ENCODE data around the gene CSTF2T. TPM values are rescaled to one million over a fixed set of nuclear protein-coding genes. Genes with fewer than 3 reads are reported as not detected.

The CSTF2T gene
- total and polyA plus RNA-seq, 10 donors: 12.2 to 37.1 (median 29.9) TPM

GRCh38 chr10:51668336-51668689 is 31.1 kb downstream of the CSTF2T start:
- no peak for DNase-seq
- Histone ChIP-seq H3K27me3 (replicated peaks in 1 of 7) (no peaks in the 10 kb centered on the region), H3K4me1 (peaks cover 0 to 6% (median 0%) of the 10 kb centered on the region in 6 donors), H3K4me3 (no peak overlapping the region), H3K9me3 (peaks cover 0 to 14% (median 7%) of the 10 kb centered on the region in 8 donors), H3K36me3 (no peaks in the 10 kb centered on the region), H3K27ac (no peak overlapping the region)
- TF ChIP-seq POLR2A (IDR thresholded peaks at IDR 0.05) (no peak), CTCF (IDR thresholded peaks at IDR 0.05 in 8 of 11, conservative IDR thresholded peaks at IDR 0.05 in 3 of 11) (no peak), POLR2AphosphoS5 (IDR thresholded peaks at IDR 0.05) (no peak)
- intact Hi-C loops (cut with DNase I; ENCODE audit: low total_unique reads): loop anchor here (10.0 kb wide), 1 partner anchor 56 kb away; no protein-coding TSS in a partner anchor

DNA sequence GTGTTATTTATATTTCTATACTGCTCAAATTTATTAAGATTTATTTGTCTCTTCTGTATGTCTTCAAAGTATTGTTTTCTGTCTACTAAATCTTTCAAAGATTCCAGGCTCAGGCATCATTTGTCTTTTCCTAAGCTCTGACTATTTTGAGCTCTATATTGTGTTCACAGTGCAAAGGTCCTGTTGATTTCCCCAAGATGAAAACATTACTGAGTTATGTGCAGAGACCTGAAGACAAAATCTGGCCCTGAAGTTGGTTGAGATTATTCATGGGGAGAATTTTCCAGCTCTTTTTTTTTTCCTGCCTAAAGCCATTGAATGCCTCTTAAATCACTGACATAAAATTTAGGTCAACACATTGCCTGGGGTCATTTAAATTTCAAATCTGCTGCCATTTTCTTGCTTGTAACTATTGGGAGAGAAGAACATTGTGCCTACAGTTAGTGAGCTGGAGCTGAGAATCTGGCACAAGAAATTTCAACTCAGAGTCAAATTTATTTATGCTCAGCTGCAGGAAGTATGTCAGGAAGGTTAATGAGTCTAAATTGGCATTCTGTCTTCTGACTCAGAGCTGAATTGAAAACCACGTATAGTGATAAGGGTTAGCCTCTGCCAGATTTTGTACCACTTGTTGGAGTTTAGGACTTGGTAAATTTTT is 31.6 kb downstream of the CSTF2T start:
- no peaks in the 10 kb centered on the region for H3K27me3 ChIP-seq (replicated peaks in 1 of 7)
- H3K27ac ChIP-seq: no peak overlapping the region
- no peak for DNase-seq
- 0 to 8% (median 5%) methylated on average over 1 of the region's 1 CpG for WGBS, 5 donors
- intact Hi-C loops (cut with DNase I; ENCODE audit: low total_unique reads): loop anchor here (10.0 kb wide), 1 partner anchor 57 kb away; no protein-coding TSS in a partner anchor
- H3K36me3 ChIP-seq: no peaks in the 10 kb centered on the region
- peaks cover 0 to 14% (median 7%) of the 10 kb centered on the region in 8 donors for H3K9me3 ChIP-seq
- no peak overlapping the region for H3K4me3 ChIP-seq
- TF ChIP-seq POLR2A (IDR thresholded peaks at IDR 0.05) (no peak), CTCF (IDR thresholded peaks at IDR 0.05 in 8 of 11, conservative IDR thresholded peaks at IDR 0.05 in 3 of 11) (no peak), POLR2AphosphoS5 (IDR thresholded peaks at IDR 0.05) (no peak)
- H3K4me1 ChIP-seq: peaks cover 0 to 6% (median 0%) of the 10 kb centered on the region in 6 donors

DNA sequence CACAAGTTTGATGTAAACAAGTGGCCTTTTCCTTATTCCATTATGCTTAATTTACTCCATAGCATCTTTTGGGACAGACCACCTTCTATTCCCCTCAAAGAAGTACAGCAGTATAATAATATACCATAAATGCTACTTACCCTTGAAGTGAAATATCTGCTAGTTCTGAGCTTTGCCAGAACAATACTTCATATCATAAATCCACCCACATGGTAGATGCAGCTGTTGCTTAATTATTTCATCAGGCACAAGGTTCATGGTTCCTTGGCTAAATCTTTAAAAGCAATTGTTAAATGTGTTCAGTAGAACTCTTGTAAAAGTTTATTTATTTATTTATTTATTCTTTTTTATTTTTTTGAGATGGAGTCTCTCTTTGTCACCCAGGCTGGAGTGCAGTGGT is 32.9 kb downstream of the CSTF2T start:
- no peak overlapping the region for H3K27ac ChIP-seq
- intact Hi-C loops (cut with DNase I; ENCODE audit: low total_unique reads): loop anchor here (10.0 kb wide), 1 partner anchor 58 kb away; no protein-coding TSS in a partner anchor
- H3K36me3 ChIP-seq: no peaks in the 10 kb centered on the region
- no peak for TF ChIP-seq POLR2AphosphoS5 (IDR thresholded peaks at IDR 0.05)
- TF ChIP-seq CTCF (IDR thresholded peaks at IDR 0.05 in 8 of 11, conservative IDR thresholded peaks at IDR 0.05 in 3 of 11): no peak
- TF ChIP-seq POLR2A (IDR thresholded peaks at IDR 0.05): no peak
- no peaks in the 10 kb centered on the region for H3K27me3 ChIP-seq (replicated peaks in 1 of 7)
- peaks cover 0 to 2% (median 0%) of the 10 kb centered on the region in 8 donors for H3K9me3 ChIP-seq
- H3K4me3 ChIP-seq: no peak overlapping the region
- peaks cover 0 to 6% (median 0%) of the 10 kb centered on the region in 6 donors for H3K4me1 ChIP-seq
- DNase-seq: no peak

DNA sequence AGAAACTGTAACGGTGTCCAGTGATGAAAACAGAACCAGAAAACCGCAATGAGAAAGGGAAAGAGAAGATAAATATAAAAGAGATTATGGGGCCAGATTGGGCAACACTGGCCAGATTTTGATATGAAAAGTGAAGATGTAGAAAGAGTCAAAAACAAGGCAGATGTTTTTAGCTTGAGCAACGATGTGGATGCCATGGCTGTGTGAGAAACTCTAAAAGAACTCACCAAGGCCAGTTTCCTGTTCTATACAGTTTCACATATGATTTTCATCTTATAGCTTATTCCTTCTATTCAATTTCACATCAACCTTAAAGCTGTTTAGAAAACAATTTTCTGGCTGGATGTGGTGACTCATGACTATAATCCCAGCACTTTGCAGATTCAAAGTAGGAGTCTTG is 36.3 kb downstream of the CSTF2T start:
- Histone ChIP-seq H3K4me3 (no peak overlapping the region), H3K9me3 (no peaks in the 10 kb centered on the region), H3K27me3 (replicated peaks in 1 of 7) (no peaks in the 10 kb centered on the region), H3K27ac (no peak overlapping the region), H3K4me1 (peaks cover 0 to 6% (median 0%) of the 10 kb centered on the region in 6 donors), H3K36me3 (no peaks in the 10 kb centered on the region)
- no peak for DNase-seq
- intact Hi-C loops (cut with DNase I; ENCODE audit: low total_unique reads): loop anchor here (10.0 kb wide), 1 partner anchor 62 kb away; no protein-coding TSS in a partner anchor
- WGBS, 5 donors: 78 to 92% (median 85%) methylated on average over 3 of the region's 3 CpGs
- TF ChIP-seq CTCF (IDR thresholded peaks at IDR 0.05 in 8 of 11, conservative IDR thresholded peaks at IDR 0.05 in 3 of 11) (no peak), POLR2A (IDR thresholded peaks at IDR 0.05) (no peak), POLR2AphosphoS5 (IDR thresholded peaks at IDR 0.05) (no peak)

All from spleen (tissue), 11 donors.